HG02623 (cell line): ENCODE measurements around the gene MYOG.

ENCODE experiments used
- ATAC-seq: cut with Tn5 transposase; IDR thresholded peaks from one replicate; pipeline ENCODE4 v1.9.1; 2021; ENCODE audit warnings: moderate library complexity; ENCODE audit not compliant: unreplicated experiment

The MYOG gene

DNA sequence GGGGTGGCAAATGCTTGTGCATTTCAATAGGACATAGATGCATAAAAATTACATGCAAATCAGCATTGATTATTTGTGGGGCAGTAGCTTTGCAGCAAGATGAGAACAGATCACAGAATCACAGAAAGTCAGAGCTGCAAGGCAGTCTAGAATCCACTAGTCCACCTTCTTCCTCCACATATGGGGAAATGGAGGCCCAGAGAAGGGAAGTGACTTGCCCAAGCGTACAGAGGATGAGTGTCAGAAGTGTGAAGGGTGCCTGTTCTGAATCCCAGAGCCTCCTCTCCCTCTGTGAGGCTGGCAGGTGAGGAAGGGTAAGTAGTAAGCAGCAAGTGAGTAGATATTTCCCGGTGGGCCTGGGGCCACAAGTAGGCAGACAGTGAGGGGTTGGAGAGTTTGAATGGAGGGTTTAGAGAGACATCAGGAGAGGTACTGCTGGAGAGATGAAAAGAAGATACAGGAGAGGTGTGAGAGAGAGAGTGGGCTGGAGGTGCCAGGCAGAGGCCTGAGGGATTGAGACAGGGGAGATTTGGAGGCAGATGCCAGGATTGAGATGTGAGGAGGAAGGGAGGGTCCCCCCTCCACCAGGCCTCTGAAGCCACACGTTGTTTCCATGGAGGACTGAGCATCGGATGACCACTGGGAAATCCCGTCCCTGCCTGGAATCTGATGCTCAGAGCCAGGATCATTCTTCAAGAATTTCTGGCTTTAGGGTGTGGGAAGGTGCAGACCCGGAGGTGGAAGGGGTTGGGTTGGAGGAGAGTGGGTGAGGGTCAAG is 4.8 kb upstream of the MYOG start:
- ATAC-seq = no peak

- ATAC-seq = no peak
Measured at GRCh38 chr1:203089651-203090045, 3.8 kb upstream of the MYOG start.

DNA sequence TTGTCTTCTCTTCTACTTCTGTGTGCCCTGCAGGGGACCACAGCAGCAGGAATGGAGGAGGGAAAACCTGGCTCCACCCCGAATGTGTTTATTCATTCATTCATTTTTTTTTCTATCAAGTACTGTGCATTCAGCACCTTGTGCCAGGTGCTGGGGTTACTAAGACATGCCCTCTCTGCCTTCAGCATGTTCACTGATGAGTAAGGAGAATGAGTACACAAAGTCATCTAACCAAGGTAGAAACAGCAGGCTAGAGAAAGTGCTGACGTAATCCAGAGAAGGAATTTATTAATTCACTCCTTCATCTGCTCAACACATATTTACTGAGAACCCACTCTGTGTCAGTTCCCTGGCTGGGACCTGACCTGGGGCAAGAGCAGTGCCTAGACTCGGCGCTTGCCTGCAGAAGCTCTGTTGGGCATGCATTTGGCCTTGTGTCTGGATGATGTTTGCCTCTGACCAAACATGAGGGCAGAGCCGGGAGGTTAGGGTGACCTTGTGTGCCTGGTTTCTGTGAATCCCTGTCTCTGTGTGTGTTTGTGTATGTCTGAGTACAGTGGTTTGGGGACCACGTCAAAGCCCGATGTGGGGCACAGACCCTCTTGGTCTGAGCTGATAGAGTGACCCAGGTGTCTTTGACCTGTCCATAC is 3.3 kb upstream of the MYOG start:
- no peak for ATAC-seq

DNA sequence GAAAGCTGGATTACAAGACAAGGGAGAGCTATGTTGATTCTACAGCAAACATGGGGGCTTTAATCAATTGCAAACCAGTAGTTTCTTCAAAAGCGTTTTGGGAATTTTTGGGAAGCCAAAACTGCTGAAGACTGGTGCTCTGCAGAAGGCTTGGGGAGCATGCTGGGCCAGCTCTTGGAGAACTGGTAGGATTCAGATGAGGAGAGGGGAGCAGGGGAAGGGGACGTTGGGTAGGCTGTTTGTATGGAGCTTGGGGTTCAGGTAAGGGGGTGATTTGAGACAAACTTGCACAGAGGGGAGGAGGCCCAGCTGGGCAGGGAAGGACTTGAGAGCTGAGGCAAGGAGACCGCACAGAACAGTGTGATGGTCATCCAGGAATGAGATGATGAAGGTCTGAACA is 2.6 kb upstream of the MYOG start:
- no peak for ATAC-seq

DNA sequence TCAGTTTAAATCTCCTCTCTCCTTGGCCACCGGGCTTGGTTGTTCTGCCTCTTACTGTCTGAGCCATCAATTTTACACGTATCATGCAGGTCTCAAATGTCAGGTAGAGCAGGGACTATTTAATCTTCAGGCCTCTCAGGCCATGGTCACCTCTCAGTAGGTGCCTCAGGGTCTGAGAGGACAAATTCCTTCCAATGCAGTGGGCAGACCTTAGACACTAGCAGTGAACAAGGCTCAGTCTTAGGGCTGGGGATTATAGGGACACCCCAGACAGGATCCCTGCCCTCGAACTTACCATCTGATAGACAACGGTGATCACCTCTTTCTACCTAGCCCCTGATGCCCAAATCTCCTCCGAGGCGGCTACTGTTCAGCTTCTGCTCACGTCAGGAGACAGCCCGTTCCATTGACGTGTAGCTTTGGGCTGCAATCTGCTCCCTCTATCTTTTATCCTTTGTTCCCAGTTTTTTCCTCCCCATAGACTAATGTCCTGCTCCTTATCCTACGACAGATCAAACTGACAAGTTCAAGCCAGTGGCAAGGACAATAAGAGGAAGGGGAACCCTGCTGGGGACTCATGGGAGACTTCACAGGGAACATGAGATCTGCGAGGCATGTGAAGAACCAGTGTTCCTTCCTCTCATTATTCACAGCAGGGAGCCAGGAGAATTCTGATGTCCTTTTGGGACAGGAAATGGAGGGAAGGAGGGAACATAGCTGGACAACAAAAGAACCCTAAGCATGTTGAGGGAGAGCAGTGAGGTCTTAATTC is 1.4 kb upstream of the MYOG start:
- ATAC-seq = no peak

DNA sequence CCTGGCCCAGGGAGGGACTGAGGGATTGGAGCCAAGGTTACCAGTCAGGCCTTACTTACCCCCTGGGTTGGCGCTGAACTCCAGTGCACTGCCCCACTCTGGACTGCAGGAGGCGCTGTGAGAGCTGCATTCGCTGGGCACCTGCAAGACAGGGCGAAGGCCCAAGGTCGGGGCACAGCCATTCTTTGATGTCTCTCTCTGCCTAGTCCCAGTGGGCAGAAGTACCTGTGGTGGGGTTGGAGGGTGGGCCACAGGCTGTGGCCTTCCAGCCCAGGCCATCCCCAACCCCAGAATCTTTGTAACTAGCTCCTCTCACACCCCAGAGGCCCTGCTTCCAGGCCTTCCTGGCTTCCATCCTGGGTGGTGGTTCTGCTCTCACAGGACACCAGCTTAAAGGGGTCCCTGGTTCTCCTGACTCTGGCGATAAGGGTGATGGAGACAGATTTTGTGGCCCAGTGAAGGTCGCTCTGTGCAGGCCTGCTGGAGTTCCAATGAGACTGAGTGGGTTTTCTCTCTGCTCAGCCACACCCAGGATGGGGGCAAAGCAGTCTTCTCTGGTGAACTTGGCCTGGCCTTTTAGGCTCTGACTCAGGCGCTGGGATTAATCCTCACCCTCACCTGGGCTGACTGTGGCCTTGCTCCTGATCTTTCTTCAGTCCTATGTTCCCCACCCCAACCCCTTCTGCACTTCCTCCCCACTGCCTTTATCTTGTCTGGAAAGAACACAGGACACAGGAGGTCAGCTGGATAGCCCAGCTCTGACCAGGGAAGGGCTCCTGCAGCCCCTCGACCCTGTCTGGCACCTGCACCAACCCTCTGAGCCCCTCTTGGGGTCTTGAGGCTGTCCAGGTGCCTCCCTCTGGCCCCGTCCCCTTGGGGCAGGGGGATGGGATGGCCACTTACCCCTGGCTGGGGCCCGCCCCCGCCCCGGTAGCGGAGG is 954 bp downstream of the MYOG start:
- no peak for ATAC-seq

DNA sequence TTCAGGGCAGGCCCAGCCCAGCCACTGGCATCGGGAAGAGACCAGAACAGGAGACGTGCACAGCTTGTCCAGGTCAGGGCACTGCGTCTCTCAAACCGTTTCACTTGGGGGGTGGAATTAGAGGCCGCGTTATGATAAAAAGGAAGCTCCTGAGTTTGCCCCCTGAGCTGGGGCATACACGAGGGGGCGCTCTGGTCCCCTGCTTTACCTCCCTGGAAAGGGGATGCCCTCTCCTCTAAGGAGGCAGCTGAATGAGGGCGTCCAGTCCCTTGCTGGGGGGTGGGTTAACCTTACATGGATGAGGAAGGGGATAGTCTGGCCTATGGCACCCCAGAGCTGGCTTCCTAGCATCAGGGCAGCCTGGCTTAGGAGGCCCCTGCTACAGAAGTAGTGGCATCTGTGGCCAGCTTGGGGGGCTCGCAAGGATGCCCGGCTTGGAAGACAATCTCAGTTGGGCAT is 2.3 kb downstream of the MYOG start:
- ATAC-seq = no peak

DNA sequence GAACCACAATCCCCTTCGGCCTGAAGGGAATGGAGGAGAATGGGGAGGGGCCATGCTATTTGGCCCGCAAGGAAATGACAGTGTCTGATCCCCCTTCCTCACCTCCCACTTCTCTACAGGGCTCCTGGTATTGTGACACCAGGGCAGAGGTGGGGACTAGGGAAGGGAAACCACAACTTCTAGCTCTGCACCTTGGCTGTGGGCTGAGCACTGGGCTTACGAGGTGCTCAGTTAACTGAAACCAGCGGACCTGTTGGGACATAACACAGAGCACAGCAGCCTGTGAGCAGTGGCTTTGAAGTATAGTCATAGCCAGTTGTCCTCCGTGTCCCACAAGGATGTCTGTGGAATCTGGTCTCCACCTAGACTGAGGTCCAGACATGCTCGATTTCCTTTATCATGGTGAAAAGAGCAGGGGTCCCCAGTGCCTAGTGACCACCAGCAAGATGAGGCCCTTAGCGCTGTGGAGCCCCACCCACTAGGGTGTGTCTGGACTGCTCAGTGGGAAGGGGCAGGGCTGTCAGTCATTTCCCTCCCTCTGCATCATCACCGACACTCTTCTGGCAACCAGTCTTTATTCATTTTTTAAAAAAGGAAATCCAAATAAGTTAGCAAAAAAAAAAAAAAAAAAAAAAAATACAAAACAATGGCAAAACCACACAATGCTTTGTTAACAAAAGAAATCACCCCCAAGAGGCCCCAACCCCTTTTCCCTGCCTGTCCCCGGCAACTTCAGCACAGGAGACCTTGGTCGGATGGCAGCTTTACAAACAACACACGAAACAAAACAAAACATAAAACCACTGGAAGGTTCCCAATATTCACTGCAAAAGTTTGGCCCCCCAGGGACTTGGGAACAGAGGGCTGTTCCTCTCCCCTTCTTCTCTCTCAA is 3.0 kb downstream of the MYOG start:
- ATAC-seq = no peak

- ATAC-seq = no peak
Measured at GRCh38 chr1:203082231-203082505, 3.6 kb downstream of the MYOG start.

GRCh38 chr1:203081465-203082230 is 4.2 kb downstream of the MYOG start:
- ATAC-seq = no peak

GRCh38 chr1:203080456-203080855 is 5.4 kb downstream of the MYOG start:
- ATAC-seq = no peak

DNA sequence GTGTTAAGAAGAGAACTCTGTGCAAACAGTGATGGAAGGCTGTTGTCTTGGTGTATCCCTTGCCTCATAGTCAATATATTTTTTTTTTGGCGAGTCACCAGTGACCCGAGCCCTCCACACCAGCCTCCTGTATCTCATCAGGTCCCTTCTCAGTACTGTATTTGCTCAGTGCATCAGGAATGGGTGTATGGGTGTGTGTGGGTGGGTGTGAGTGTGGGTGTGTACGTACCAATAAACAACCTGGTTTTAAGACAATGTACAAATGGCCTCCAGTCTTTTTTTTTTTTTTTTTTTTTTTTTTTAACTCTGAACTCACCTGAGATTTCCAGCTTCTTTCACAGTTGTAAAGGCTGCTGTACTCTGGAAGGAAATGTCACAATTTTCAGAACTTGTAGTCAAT is 7.3 kb downstream of the MYOG start:
- ATAC-seq = no peak

- ATAC-seq = no peak
Measured at GRCh38 chr1:203077956-203078355, 7.9 kb downstream of the MYOG start.

GRCh38 chr1:203077367-203077766 is 8.4 kb downstream of the MYOG start:
- no peak for ATAC-seq

GRCh38 chr1:203076031-203076511 is 9.7 kb downstream of the MYOG start:
- ATAC-seq = no peak

DNA sequence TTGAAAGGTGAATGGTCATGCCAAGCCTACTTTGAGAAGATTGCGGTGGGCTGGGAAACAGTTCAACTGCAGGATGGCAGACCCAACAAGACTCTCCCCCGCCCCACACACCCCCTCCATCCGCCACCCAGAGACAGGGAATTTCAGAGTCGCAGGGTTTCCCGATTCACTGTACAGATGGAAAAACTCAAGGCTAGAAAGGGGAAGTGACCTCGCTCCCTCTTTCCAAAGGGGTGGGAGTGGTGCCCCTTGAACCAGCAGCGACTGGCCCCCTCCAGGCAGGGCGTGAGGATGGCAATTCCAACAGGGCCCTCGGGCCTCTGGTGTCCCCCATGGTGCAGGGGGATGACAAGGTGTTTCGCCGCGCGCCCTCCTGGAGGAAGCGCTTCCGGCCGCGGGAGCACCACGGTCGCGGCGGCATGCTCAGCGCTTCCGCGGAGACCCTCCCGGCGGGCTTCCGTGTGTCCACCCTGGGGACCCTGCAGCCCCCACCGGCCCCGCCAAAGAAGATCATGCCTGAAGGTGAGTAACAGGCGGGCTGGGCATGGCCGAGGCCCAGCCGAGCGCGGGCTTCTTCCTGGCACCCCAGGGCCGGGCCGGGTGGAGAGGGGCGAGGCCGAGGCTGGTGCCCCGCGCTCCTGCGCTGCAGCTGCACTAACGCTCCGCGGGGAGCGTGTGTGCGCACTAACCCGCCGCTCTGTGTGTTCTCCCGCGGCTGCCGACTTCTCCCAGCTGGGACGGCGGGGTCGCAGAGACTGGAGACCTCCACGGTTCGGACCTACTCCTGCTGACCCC is 10.4 kb downstream of the MYOG start:
- no peak for ATAC-seq

DNA sequence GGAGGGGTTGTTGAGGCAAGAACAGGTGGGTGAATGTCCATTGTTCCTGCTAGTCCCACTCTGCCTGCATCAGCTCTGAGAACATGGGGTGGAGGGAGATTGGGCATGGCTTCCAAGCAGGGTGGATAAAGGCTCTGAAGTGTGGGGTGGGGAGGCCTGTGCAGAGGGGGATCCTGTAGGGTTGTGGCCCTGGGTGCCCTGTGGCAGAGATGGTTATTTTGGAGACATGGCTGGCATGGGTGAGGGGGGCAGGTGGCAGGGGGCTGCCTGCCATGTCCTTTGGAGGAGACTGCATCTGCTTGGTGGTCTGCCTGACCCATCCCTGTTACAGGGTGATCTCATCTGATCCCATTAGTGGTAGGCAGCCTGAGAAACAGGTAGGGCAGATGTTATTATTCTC is 11.2 kb downstream of the MYOG start:
- no peak for ATAC-seq

DNA sequence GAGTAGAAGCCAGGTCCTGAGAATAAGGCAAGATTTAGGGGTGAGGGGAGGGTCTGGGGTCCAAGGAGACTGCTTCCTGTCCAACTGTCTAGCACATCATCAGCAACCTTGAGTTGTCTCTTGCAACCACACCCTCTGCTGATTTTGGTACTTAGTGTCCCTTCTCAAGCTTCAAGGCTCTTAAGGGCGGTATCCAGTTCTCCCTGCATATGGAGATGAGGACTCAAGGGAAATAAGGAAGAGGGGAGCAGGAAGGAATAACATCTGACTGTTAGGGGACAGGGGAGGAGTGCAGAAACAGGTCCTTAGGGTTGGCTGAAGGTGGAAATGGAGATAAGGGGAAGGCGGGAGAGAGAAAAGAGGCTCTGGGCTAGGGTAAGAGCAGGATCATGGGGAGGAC is 12.3 kb downstream of the MYOG start:
- no peak for ATAC-seq
